HCT116 (cell line): ENCODE measurements around the gene SAMD4A. TPM values are rescaled to one million over a fixed set of nuclear protein-coding genes. Genes with fewer than 3 reads are reported as not detected.

ENCODE experiments used
- ATAC-seq: fragments of 200-7000 bp; cut with Tn5 transposase; 2 replicates; pipeline ENCODE4 v1.9.1; 2020; ENCODE audit warnings: mild to moderate bottlenecking, moderate library complexity
- BruUV-seq: library from RNA; stranded (reverse); fragments of 400-500 nt; replicated peaks from 2 replicates; lab custom pipeline; 2021; lab: Mats Ljungman, UMichigan
- CTCF ChIA-PET: fragments of 300-600 bp; sonication (Branson Sonifier 250); formaldehyde crosslinking; loops from one replicate; lab custom pipeline; 2021; ENCODE audit warnings: antibody characterized with exemption; lab: Charles Lee
- POLR2A ChIA-PET: fragments of 300-600, 350-600 bp; sonication (Branson Sonifier 250); formaldehyde crosslinking; loops from one replicate; lab custom pipeline; 2021; ENCODE audit warnings: antibody characterized with exemption; lab: Charles Lee
- RAD21 ChIA-PET, 2 experiments: fragments of 300-600 bp; sonication (Branson Sonifier 250); formaldehyde crosslinking; loops; one replicate each; lab custom pipeline; 2023; ENCODE audit warnings: low total read pairs in 2 of 2; ENCODE audit not compliant: uncharacterized antibody in 2 of 2, unreplicated experiment in 2 of 2, low non-redundant PET in 1 of 2; lab: Charles Lee
- DNase-seq: peaks from one replicate; pipeline ENCODE4 v3.0.0-alpha.2; 2010; ENCODE audit warnings: low read depth, low spot score
- H2AFZ ChIP-seq: fragments of 200-600 bp; shearing (Covaris generic), sonication (generic); 2 replicates; pipeline ENCODE4 v1.6.1; 2017; ENCODE audit warnings: low read depth, mixed run types, mixed read lengths, antibody characterized with exemption, low read length; ENCODE audit not compliant: poor library complexity, severe bottlenecking
- H3K27ac ChIP-seq: 2 replicates; pipeline ENCODE4 v1.5.1; 2012; ENCODE audit warnings: low read depth, low read length
- H3K27me3 ChIP-seq: fragments of 200-600 bp; sonication (generic); 2 replicates; pipeline ENCODE4 v1.6.1; 2016; ENCODE audit warnings: mixed run types, low read length, mixed read lengths; ENCODE audit not compliant: insufficient read depth
- H3K36me3 ChIP-seq, 2 experiments: fragments of 200-500 bp in 1 of 2; fragments of 200-600 bp in 1 of 2; sonication (Bioruptor generic) in 1 of 2; sonication (generic) in 1 of 2; 2 replicates each; pipeline versions ENCODE4 v1.5.1 to v1.6.1; 2014 to 2016; ENCODE audit warnings: low read length in 2 of 2, inconsistent platforms in 1 of 2, mixed read lengths in 1 of 2, mixed run types in 1 of 2; ENCODE audit not compliant: insufficient read depth in 2 of 2, control insufficient read depth in 1 of 2
- H3K4me1 ChIP-seq, 2 experiments: fragments of 200-600 bp in 1 of 2; sonication (generic) in 1 of 2; 2 replicates each; pipeline versions ENCODE4 v1.5.1 to v1.6.1; 2012 to 2017; ENCODE audit warnings: low read length in 2 of 2, inconsistent platforms in 1 of 2, mild to moderate bottlenecking in 1 of 2, mixed read lengths in 1 of 2, mixed run types in 1 of 2, moderate library complexity in 1 of 2; ENCODE audit not compliant: insufficient read depth in 2 of 2, control insufficient read depth in 1 of 2
- H3K4me2 ChIP-seq: fragments of 200-600 bp; sonication (generic); 2 replicates; pipeline ENCODE4 v1.6.1; 2017; ENCODE audit warnings: mixed run types, low read length, mixed read lengths
- H3K4me3 ChIP-seq, 2 experiments: fragments of 200-600 bp in 1 of 2; sonication (generic) in 1 of 2; replicated peaks in 1 of 2; 2 replicates each; pipeline ENCODE4 v1.5.1; 2011 to 2016; ENCODE audit warnings: low read length in 2 of 2, control low read depth in 1 of 2, low read depth in 1 of 2, mild to moderate bottlenecking in 1 of 2, mixed read lengths in 1 of 2, mixed run types in 1 of 2
- H3K79me2 ChIP-seq: fragments of 200-600 bp; sonication (generic); 2 replicates; pipeline ENCODE4 v1.6.1; 2017; ENCODE audit warnings: mild to moderate bottlenecking, mixed run types, low read length, moderate library complexity, mixed read lengths; ENCODE audit not compliant: insufficient read depth
- H3K9ac ChIP-seq: fragments of 200-600 bp; sonication (generic); 2 replicates; pipeline ENCODE4 v1.6.1; 2016; ENCODE audit warnings: low read length, mixed read lengths
- H3K9me2 ChIP-seq: fragments of 200-600 bp; sonication (generic), shearing (Covaris generic); 2 replicates; pipeline ENCODE4 v1.6.1; 2017; ENCODE audit warnings: mixed run types, mild to moderate bottlenecking, moderate library complexity; ENCODE audit not compliant: insufficient read depth
- H3K9me3 ChIP-seq, 2 experiments: fragments of 200-500 bp in 1 of 2; fragments of 200-600 bp in 1 of 2; sonication (Bioruptor generic) in 1 of 2; sonication (generic) in 1 of 2; 2 replicates each; pipeline ENCODE4 v1.6.1; 2014 to 2017; ENCODE audit warnings: low read length in 2 of 2, mixed read lengths in 2 of 2, inconsistent platforms in 1 of 2, low read depth in 1 of 2, mild to moderate bottlenecking in 1 of 2, mixed run types in 1 of 2, moderate library complexity in 1 of 2; ENCODE audit not compliant: control insufficient read depth in 1 of 2, insufficient read depth in 1 of 2
- H4K20me1 ChIP-seq: fragments of 200-600 bp; sonication (generic), shearing (Covaris generic); 2 replicates; pipeline ENCODE4 v1.6.1; 2017; ENCODE audit warnings: mixed run types, mild to moderate bottlenecking, moderate library complexity; ENCODE audit not compliant: insufficient read depth
- CBX3 ChIP-seq: IDR thresholded peaks from 2 replicates; pipeline ENCODE4 v1.6.1; 2012; ENCODE audit warnings: low read depth
- CEBPB ChIP-seq: IDR thresholded peaks from 2 replicates; pipeline ENCODE4 v1.6.1; 2012; ENCODE audit warnings: low read depth
- CTCF ChIP-seq, 3 experiments: fragments of 200-600 bp in 1 of 3; sonication (generic) in 1 of 3; IDR thresholded peaks in 2 of 3; conservative IDR thresholded peaks in 1 of 3; 2 replicates each; pipeline ENCODE4 v1.5.1; 2012 to 2017; ENCODE audit warnings: low read depth in 2 of 3, low read length in 2 of 3, antibody characterized with exemption in 1 of 3, borderline replicate concordance in 1 of 3, control low read depth in 1 of 3, mild to moderate bottlenecking in 1 of 3, mixed read lengths in 1 of 3, mixed run types in 1 of 3, moderate library complexity in 1 of 3; ENCODE audit not compliant: insufficient read depth in 1 of 3
- EGR1 ChIP-seq: IDR thresholded peaks from 2 replicates; pipeline ENCODE4 v1.6.1; 2012; ENCODE audit warnings: low read depth
- FOSL1 ChIP-seq: IDR thresholded peaks from 2 replicates; pipeline ENCODE4 v1.6.1; 2012; ENCODE audit warnings: low read depth
- POLR2A ChIP-seq: IDR thresholded peaks from 2 replicates; pipeline ENCODE4 v1.7.0; 2011; ENCODE audit warnings: borderline replicate concordance; ENCODE audit not compliant: insufficient read depth, insufficient read length; ENCODE audit errors: extremely low read depth
- RAD21 ChIP-seq: IDR thresholded peaks from 2 replicates; pipeline ENCODE4 v1.6.1; 2012; ENCODE audit warnings: low read depth, mild to moderate bottlenecking
- SP1 ChIP-seq: IDR thresholded peaks from 2 replicates; pipeline ENCODE4 v1.6.1; 2012; ENCODE audit warnings: low read depth
- YY1 ChIP-seq: IDR thresholded peaks from 2 replicates; pipeline ENCODE4 v1.6.1; 2011; ENCODE audit warnings: low read length, low read depth, moderate library complexity, mild to moderate bottlenecking; ENCODE audit not compliant: insufficient replicate concordance; ENCODE audit errors: extremely low read depth
- ZBTB33 ChIP-seq: IDR thresholded peaks from 2 replicates; pipeline ENCODE4 v1.6.1; 2011; ENCODE audit warnings: mild to moderate bottlenecking, low read length, moderate library complexity; ENCODE audit not compliant: insufficient replicate concordance; ENCODE audit errors: extremely low read depth
- intact Hi-C: fragments of 100-400 bp; cut with micrococcal nuclease; formaldehyde crosslinking; loops from 2 replicates; pipeline ENCODE4 v1.10.0; 2022
- total RNA-seq: library from RNA; stranded (reverse); gene quantifications from one replicate; pipeline ENCODE4 v1.2.1, GENCODE V29; 2021; ENCODE audit not compliant: unreplicated experiment

SAMD4A gene
- total RNA-seq, 1 experiment from 2014 or later: 9.0 TPM

DNA sequence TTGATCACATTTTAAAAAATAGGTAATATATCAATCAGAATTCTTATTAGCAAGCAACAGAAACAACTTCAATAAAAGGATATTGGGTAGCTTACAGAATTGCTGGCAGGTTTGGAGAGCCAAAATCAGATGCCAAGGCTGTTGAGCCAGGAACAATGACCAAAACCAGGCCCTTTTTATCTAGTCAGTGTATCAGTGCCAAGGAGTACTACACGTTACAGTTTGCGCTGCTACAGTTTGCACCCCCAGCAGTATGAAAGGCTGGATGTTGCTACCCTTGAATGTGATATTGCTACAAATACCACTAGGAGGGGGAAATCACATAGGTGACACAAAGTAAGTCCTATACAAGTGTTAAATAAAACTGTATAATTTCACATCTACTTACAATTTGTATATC, 38.0 kb upstream of the SAMD4A start:
- no peaks in the 10 kb centered on the region for H3K4me1 ChIP-seq
- BruUV-seq: no TSS peak
- no peak overlapping the region for H3K4me3 ChIP-seq
- no peaks in the 10 kb centered on the region for H3K9me3 ChIP-seq
- TF ChIP-seq YY1 (no peak), POLR2A (no peak), CBX3 (no peak), EGR1 (no peak), CTCF (IDR thresholded peaks at IDR 0.05 in 2 of 3, conservative IDR thresholded peaks at IDR 0.05 in 1 of 3; ENCODE audit: borderline replicate concordance in 1 of 3, insufficient read depth in 1 of 3, low read depth in 2 of 3, low read length in 2 of 3) (no peak), RAD21 (no peak), CEBPB (no peak), SP1 (no peak), ZBTB33 (no peak), FOSL1 (no peak)
- POLR2A ChIA-PET: interaction anchor here (0.9 kb wide), 1 partner anchor 19 kb away, joined by 4 read pairs; the partner anchor contains the start of gene CGRRF1
- DNase-seq (no peak), ATAC-seq (no peak)
- H4K20me1 ChIP-seq: no peaks in the 10 kb centered on the region
- no peaks in the 10 kb centered on the region for H3K9me2 ChIP-seq
- RAD21 ChIA-PET: no interaction called here
- no peak overlapping the region for H2AFZ ChIP-seq
- no peak overlapping the region for H3K9ac ChIP-seq
- H3K27me3 ChIP-seq: no peaks in the 10 kb centered on the region
- H3K36me3 ChIP-seq: 0 out of 4 replicates have a peak, but pooled peaks cover 0 to 5% of the 10 kb centered on the region in 2 experiments
- CTCF ChIA-PET: no interaction called here
- intact Hi-C loops: no loop called here
- no peak overlapping the region for H3K27ac ChIP-seq
- H3K4me2 ChIP-seq: no peak overlapping the region
- no peaks in the 10 kb centered on the region for H3K79me2 ChIP-seq
